HCT116 (cell line): ENCODE results near the gene IL17RE.

ENCODE experiments used
- ATF3 ChIP-seq: IDR thresholded peaks from 2 replicates; pipeline ENCODE4 v1.6.1; 2012
- FOSL1 ChIP-seq: IDR thresholded peaks from 2 replicates; pipeline ENCODE4 v1.6.1; 2012; ENCODE audit warnings: low read depth
- POLR2A ChIP-seq: IDR thresholded peaks from 2 replicates; pipeline ENCODE4 v1.7.0; 2011; ENCODE audit warnings: borderline replicate concordance; ENCODE audit not compliant: insufficient read depth, insufficient read length; ENCODE audit errors: extremely low read depth
- POLR2AphosphoS5 ChIP-seq: IDR thresholded peaks from 2 replicates; pipeline ENCODE4 v1.6.1; 2011; ENCODE audit warnings: mild to moderate bottlenecking, low read depth, low read length, moderate library complexity
- RAD21 ChIP-seq: IDR thresholded peaks from 2 replicates; pipeline ENCODE4 v1.6.1; 2012; ENCODE audit warnings: low read depth, mild to moderate bottlenecking
- ZBTB33 ChIP-seq: IDR thresholded peaks from 2 replicates; pipeline ENCODE4 v1.6.1; 2011; ENCODE audit warnings: mild to moderate bottlenecking, low read length, moderate library complexity; ENCODE audit not compliant: insufficient replicate concordance; ENCODE audit errors: extremely low read depth
- ZNF274 ChIP-seq: fragments of 200-500 bp; sonication (Bioruptor generic); IDR thresholded peaks from 2 replicates; pipeline ENCODE4 v1.6.1; 2014; ENCODE audit warnings: mild to moderate bottlenecking, low read depth, low read length, inconsistent platforms
- TF ChIP-seq, protein P1 (sequence below), 3 experiments: fragments of 200-600 bp in 1 of 3; sonication (generic) in 1 of 3; IDR thresholded peaks in 2 of 3; conservative IDR thresholded peaks in 1 of 3; 2 replicates each; pipeline ENCODE4 v1.5.1; 2012 to 2017; ENCODE audit warnings: low read depth in 2 of 3, low read length in 2 of 3, antibody characterized with exemption in 1 of 3, borderline replicate concordance in 1 of 3, control low read depth in 1 of 3, mild to moderate bottlenecking in 1 of 3, mixed read lengths in 1 of 3, mixed run types in 1 of 3, moderate library complexity in 1 of 3; ENCODE audit not compliant: insufficient read depth in 1 of 3
- TF ChIP-seq, protein P2 (sequence below): IDR thresholded peaks from 2 replicates; pipeline ENCODE4 v1.6.1; 2012

GRCh38 chr3:9884555-9885165 lies 18.0 kb upstream of the IL17RE start:
- TF ChIP-seq, protein P1, sequence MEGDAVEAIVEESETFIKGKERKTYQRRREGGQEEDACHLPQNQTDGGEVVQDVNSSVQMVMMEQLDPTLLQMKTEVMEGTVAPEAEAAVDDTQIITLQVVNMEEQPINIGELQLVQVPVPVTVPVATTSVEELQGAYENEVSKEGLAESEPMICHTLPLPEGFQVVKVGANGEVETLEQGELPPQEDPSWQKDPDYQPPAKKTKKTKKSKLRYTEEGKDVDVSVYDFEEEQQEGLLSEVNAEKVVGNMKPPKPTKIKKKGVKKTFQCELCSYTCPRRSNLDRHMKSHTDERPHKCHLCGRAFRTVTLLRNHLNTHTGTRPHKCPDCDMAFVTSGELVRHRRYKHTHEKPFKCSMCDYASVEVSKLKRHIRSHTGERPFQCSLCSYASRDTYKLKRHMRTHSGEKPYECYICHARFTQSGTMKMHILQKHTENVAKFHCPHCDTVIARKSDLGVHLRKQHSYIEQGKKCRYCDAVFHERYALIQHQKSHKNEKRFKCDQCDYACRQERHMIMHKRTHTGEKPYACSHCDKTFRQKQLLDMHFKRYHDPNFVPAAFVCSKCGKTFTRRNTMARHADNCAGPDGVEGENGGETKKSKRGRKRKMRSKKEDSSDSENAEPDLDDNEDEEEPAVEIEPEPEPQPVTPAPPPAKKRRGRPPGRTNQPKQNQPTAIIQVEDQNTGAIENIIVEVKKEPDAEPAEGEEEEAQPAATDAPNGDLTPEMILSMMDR (IDR thresholded peaks at IDR 0.05 in 2 of 3, conservative IDR thresholded peaks at IDR 0.05 in 1 of 3; ENCODE audit: borderline replicate concordance in 1 of 3, insufficient read depth in 1 of 3, low read depth in 2 of 3, low read length in 2 of 3): peak in 1 of 3 experiments; percentile 4; a peak in 1 of 6 replicates
- TF ChIP-seq, protein P2, sequence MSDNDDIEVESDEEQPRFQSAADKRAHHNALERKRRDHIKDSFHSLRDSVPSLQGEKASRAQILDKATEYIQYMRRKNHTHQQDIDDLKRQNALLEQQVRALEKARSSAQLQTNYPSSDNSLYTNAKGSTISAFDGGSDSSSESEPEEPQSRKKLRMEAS: peak; percentile 66
- TF ChIP-seq ZNF274 (no peak), FOSL1 (peak; percentile 87), POLR2AphosphoS5 (peak; percentile 62), RAD21 (peak; percentile 28; the same call in 1 of the 2 replicates), POLR2A (no peak), ZBTB33 (no peak), ATF3 (no peak)
